ENCODE results near the gene BCL3.
"Not testable (repeated sequence)": the region's sequence is repeated elsewhere in the genome, so short reads cannot be mapped to it uniquely, and the experiment has no call there.

The BCL3 gene

GRCh38 chr19:44762038-44762437 lies 13.5 kb downstream of the BCL3 start:
- no peak for DNase-seq

- no peak for DNase-seq
These were observed 16.8 kb downstream of the BCL3 start for GRCh38 chr19:44765033-44765948.

GRCh38 chr19:44765949-44766335 lies 17.4 kb downstream of the BCL3 start:
- DNase-seq = no peak

- no peak for DNase-seq
These were observed 19.0 kb downstream of the BCL3 start for GRCh38 chr19:44767295-44768180.

- peak; percentile 93 to 96 for DNase-seq
These were observed 22.2 kb downstream of the BCL3 start for GRCh38 chr19:44770550-44771257.

- DNase-seq = not testable (repeated sequence)
These were observed 23.6 kb downstream of the BCL3 start for GRCh38 chr19:44772144-44772543.

GRCh38 chr19:44772959-44773358 lies 24.5 kb downstream of the BCL3 start:
- no peak for DNase-seq

GRCh38 chr19:44775676-44776240 lies 27.2 kb downstream of the BCL3 start:
- no peak for DNase-seq

- no peak for DNase-seq
These were observed 28.0 kb downstream of the BCL3 start for GRCh38 chr19:44776402-44777096.

GRCh38 chr19:44777715-44778347 lies 29.3 kb downstream of the BCL3 start, which contains the start of gene CBLC:
Gene CBLC, plus strand, starts transcription at chr19:44777890. Its CDS starts 42 bp downstream, at chr19:44777932.
- DNase-seq = no peak

GRCh38 chr19:44779150-44779549 lies 30.6 kb downstream of the BCL3 start:
- DNase-seq = no peak

- DNase-seq = not testable (repeated sequence)
These were observed 33.2 kb downstream of the BCL3 start for GRCh38 chr19:44781694-44782093.

- no peak for DNase-seq
These were observed 34.2 kb downstream of the BCL3 start for GRCh38 chr19:44782729-44783128.

GRCh38 chr19:44783545-44783944 lies 35.0 kb downstream of the BCL3 start:
- DNase-seq = no peak

- DNase-seq = no peak
These were observed 36.8 kb downstream of the BCL3 start for GRCh38 chr19:44785271-44785670.

- DNase-seq = no peak
These were observed 37.5 kb downstream of the BCL3 start for GRCh38 chr19:44785993-44786392.

- no peak for DNase-seq
These were observed 40.5 kb downstream of the BCL3 start for GRCh38 chr19:44788971-44789370.

GRCh38 chr19:44789943-44790483 lies 41.5 kb downstream of the BCL3 start:
- DNase-seq = no peak

GRCh38 chr19:44792281-44792680 lies 43.8 kb downstream of the BCL3 start:
- no peak for DNase-seq

GRCh38 chr19:44794610-44795009 lies 46.1 kb downstream of the BCL3 start:
- no peak for DNase-seq

- DNase-seq = no peak
These were observed 47.0 kb downstream of the BCL3 start for GRCh38 chr19:44795398-44795987.

Measured in stimulated activated CD4-positive, alpha-beta T cell treated with anti-CD3 and anti-CD28 coated beads, Interleukin-4, amount 100 ng/mL, for 4 hours (primary cell).